ENCODE data around the gene L2HGDH. TPM values are rescaled to one million over a fixed set of nuclear protein-coding genes. Genes with fewer than 3 reads are reported as not detected.

The L2HGDH gene
- total RNA-seq, 1 experiment from 2014 or later: 25.0 TPM

DNA sequence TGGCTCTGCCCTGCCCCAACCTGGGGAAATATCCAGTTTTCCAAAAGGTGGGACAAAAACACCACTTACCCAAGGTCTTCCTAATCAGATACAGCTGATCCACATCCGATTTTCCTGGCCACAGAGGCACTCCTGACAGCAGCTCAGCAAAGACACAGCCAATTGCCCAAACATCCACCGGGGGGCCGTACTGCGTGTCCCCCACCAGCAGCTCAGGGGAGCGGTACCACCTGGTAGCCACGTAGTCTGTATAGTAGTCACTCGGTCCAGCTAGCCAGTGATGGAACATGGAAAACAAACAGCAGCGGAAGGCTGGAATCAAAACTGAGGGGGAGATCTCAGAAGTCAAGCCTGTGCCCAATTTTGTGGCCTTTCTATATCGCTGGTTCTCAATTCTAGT, 28.9 kb upstream of the L2HGDH start:
- H3K4me1 Mint-ChIP-seq (ENCODE audit: low read depth, unreplicated experiment): peaks cover 4% of the 10 kb centered on the region
- H3K9me3 ChIP-seq: no peaks in the 10 kb centered on the region
- CTCF ChIA-PET: interaction anchor here (1.0 kb wide), 2 partner anchors 20 to 41 kb away, joined by 3 read pairs; no protein-coding TSS in a partner anchor
- H3K27me3 ChIP-seq (replicated peaks; ENCODE audit: control insufficient read depth, insufficient read depth, low read length): no peaks in the 10 kb centered on the region
- TF ChIP-seq, protein P1, sequence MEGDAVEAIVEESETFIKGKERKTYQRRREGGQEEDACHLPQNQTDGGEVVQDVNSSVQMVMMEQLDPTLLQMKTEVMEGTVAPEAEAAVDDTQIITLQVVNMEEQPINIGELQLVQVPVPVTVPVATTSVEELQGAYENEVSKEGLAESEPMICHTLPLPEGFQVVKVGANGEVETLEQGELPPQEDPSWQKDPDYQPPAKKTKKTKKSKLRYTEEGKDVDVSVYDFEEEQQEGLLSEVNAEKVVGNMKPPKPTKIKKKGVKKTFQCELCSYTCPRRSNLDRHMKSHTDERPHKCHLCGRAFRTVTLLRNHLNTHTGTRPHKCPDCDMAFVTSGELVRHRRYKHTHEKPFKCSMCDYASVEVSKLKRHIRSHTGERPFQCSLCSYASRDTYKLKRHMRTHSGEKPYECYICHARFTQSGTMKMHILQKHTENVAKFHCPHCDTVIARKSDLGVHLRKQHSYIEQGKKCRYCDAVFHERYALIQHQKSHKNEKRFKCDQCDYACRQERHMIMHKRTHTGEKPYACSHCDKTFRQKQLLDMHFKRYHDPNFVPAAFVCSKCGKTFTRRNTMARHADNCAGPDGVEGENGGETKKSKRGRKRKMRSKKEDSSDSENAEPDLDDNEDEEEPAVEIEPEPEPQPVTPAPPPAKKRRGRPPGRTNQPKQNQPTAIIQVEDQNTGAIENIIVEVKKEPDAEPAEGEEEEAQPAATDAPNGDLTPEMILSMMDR (IDR thresholded peaks at IDR 0.05; ENCODE audit: insufficient read depth in 1 of 2, low read depth in 1 of 2, low read length in 1 of 2, severe bottlenecking in 1 of 2, unreplicated experiment in 1 of 2): peak in 1 of 2 experiments; percentile 12
- no peak overlapping the region for H3K27ac Mint-ChIP-seq (ENCODE audit: unreplicated experiment)
- POLR2A ChIA-PET: no interaction called here
- H3K9me3 Mint-ChIP-seq (ENCODE audit: unreplicated experiment): no peaks in the 10 kb centered on the region
- no peaks in the 10 kb centered on the region for H3K36me3 ChIP-seq (ENCODE audit: control insufficient read depth, insufficient read depth, low read length)
- intact Hi-C loops (cut with micrococcal nuclease; ENCODE audit: unreplicated experiment): loop anchor here (5.0 kb wide), 1 partner anchor 191 kb away; the partner anchor contains the start of gene MAP4K5
- no peak overlapping the region for H3K4me3 ChIP-seq (ENCODE audit: low read depth, low read length)
- no peak overlapping the region for H3K4me3 Mint-ChIP-seq (ENCODE audit: unreplicated experiment)
- no peaks in the 10 kb centered on the region for H3K36me3 Mint-ChIP-seq (ENCODE audit: insufficient read depth, unreplicated experiment)
- no peaks in the 10 kb centered on the region for H3K4me1 ChIP-seq
- BruUV-seq (replicated peaks): no TSS peak
- peak in 1 of 2 experiments; percentile 36 for DNase-seq
- no peaks in the 10 kb centered on the region for H3K27me3 Mint-ChIP-seq (ENCODE audit: insufficient read depth, unreplicated experiment)

DNA sequence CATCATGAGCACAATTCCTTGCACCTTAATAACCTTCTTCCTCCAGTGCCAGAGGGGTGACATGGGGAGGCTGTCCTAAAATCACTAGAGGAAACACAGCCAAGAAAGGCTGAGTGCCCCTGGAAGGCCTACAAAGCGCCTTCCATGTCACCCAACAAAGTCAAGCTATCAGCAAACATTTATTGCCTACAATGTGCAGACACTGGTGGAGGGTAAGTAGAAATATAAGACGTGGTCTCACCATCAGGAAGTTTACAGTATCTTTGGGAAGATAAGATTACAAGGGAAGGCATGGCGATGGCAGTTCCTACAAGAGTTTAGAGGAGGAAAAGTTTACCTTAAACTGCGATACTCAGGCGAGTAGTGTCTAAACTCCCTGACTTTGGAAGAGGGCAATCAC, 28.0 kb upstream of the L2HGDH start:
- CTCF ChIA-PET: no interaction called here
- no peak overlapping the region for H3K4me3 ChIP-seq (ENCODE audit: low read depth, low read length)
- H3K4me1 ChIP-seq: no peaks in the 10 kb centered on the region
- H3K27me3 ChIP-seq (replicated peaks; ENCODE audit: control insufficient read depth, insufficient read depth, low read length): no peaks in the 10 kb centered on the region
- no TSS peak for BruUV-seq (replicated peaks)
- POLR2A ChIA-PET: no interaction called here
- Mint-ChIP-seq H3K4me1 (ENCODE audit: low read depth, unreplicated experiment) (peaks cover 6% of the 10 kb centered on the region), H3K36me3 (ENCODE audit: insufficient read depth, unreplicated experiment) (no peaks in the 10 kb centered on the region), H3K4me3 (ENCODE audit: unreplicated experiment) (no peak overlapping the region), H3K27me3 (ENCODE audit: insufficient read depth, unreplicated experiment) (no peaks in the 10 kb centered on the region), H3K27ac (ENCODE audit: unreplicated experiment) (no peak overlapping the region), H3K9me3 (ENCODE audit: unreplicated experiment) (no peaks in the 10 kb centered on the region)
- DNase-seq: no peak
- intact Hi-C loops (cut with micrococcal nuclease; ENCODE audit: unreplicated experiment): loop anchor here (5.0 kb wide), 1 partner anchor 192 kb away; the partner anchor contains the start of gene MAP4K5
- H3K9me3 ChIP-seq: no peaks in the 10 kb centered on the region
- TF ChIP-seq, protein P1 (IDR thresholded peaks at IDR 0.05; ENCODE audit: insufficient read depth in 1 of 2, low read depth in 1 of 2, low read length in 1 of 2, severe bottlenecking in 1 of 2, unreplicated experiment in 1 of 2): no peak
- H3K36me3 ChIP-seq (ENCODE audit: control insufficient read depth, insufficient read depth, low read length): no peaks in the 10 kb centered on the region

DNA sequence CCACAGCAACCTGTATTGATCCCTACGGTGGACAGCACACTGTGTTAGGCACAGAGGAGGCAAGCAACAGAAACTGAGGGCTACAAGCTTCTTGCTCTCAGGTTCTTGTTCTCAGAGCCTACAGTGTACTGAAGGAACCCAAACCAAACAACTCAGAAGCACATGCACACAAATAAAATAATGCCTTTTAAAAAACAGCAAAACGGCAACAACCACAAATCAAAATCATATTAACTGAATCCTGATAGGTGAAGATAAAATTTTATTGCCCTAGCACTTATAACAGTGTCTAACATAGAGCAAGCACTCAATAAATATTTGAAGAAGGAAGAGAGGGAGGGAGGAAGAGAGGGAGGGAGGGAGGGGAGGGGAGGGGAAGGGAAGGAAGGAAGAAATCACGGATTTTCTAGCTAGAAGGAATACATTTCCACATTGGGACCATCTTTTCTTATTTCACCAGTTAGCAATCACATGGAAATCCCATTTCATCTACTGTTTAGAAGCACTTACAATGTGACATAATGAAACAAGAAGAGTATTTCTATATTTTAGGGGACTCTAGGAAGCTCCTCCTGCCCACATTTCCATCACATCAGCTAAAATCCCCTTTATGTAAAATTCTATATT, 27.3 kb upstream of the L2HGDH start:
- no TSS peak for BruUV-seq (replicated peaks)
- Mint-ChIP-seq H3K4me1 (ENCODE audit: low read depth, unreplicated experiment) (peaks cover 6% of the 10 kb centered on the region), H3K9me3 (ENCODE audit: unreplicated experiment) (no peaks in the 10 kb centered on the region), H3K4me3 (ENCODE audit: unreplicated experiment) (no peak overlapping the region), H3K27ac (ENCODE audit: unreplicated experiment) (no peak overlapping the region), H3K36me3 (ENCODE audit: insufficient read depth, unreplicated experiment) (no peaks in the 10 kb centered on the region), H3K27me3 (ENCODE audit: insufficient read depth, unreplicated experiment) (no peaks in the 10 kb centered on the region)
- no peaks in the 10 kb centered on the region for H3K4me1 ChIP-seq
- no peaks in the 10 kb centered on the region for H3K27me3 ChIP-seq (replicated peaks; ENCODE audit: control insufficient read depth, insufficient read depth, low read length)
- no peaks in the 10 kb centered on the region for H3K36me3 ChIP-seq (ENCODE audit: control insufficient read depth, insufficient read depth, low read length)
- ChIA-PET CTCF (interaction anchor here (0.9 kb wide), 1 partner anchor 21 kb away, joined by 4 read pairs; no protein-coding TSS in a partner anchor), POLR2A (no interaction called here)
- TF ChIP-seq, protein P1 (IDR thresholded peaks at IDR 0.05; ENCODE audit: insufficient read depth in 1 of 2, low read depth in 1 of 2, low read length in 1 of 2, severe bottlenecking in 1 of 2, unreplicated experiment in 1 of 2): no peak
- intact Hi-C loops (cut with micrococcal nuclease; ENCODE audit: unreplicated experiment): no loop called here
- DNase-seq: no peak
- H3K9me3 ChIP-seq: no peaks in the 10 kb centered on the region
- no peak overlapping the region for H3K4me3 ChIP-seq (ENCODE audit: low read depth, low read length)
